ENCODE data around the gene TCP11. TPM values are rescaled to one million over a fixed set of nuclear protein-coding genes. Genes with fewer than 3 reads are reported as not detected.

TCP11 gene
- total and polyA plus RNA-seq, 2 of the 13 experiments (the other 11 are each of a cell fraction or from before 2014, with no cell fraction given): 0.04 TPM; not detected in 1

DNA sequence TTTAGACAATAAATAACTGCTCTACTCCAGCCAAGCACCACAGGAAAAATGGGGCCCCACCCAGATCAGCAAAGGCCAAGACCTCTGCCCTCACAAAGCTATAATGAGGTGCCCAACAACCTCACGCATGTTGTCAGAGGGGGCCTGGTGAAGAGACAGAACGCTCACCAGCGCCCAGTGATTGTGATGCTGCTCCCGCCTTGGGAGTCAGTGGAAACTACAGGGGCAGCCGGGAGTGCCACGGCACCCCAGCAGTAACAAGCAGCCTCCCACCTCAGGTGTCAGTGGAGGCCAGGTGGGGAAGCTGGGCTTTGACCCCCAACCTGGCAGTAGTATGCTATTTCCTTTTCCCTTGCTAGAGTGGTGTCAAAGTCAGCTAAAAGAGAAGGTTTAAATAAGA, 47.4 kb downstream of the TCP11 start:
- CTCF ChIA-PET (ENCODE audit: low intra/inter-chr PET ratio, low total read pairs): no interaction called here
- no peak for DNase-seq (ENCODE audit: low spot score)
- intact Hi-C loops (cut with micrococcal nuclease; ENCODE audit: unreplicated experiment): no loop called here

DNA sequence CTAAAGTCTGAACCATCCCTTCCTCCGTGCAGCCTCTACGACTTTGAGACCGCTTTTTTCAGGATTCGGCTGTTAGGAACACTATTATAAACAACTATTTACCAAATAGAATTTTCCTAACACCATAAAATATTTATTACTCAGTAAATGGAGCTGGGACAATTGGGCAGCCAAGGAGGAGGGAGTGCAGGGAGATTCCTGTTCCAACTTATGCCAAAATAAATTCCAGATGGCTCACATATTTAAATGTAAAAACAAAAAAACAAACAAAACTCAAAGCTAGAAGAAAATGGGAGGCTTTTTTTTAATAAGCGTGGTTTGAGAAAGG, 48.1 kb downstream of the TCP11 start:
- Histone ChIP-seq H3K9ac (ENCODE audit: insufficient read depth, low read depth, low read length) (no peak overlapping the region), H2AFZ (ENCODE audit: low read length) (no peak overlapping the region), H3K79me2 (ENCODE audit: insufficient read depth, low read length) (no peaks in the 10 kb centered on the region), H3K4me1 (ENCODE audit: insufficient read depth, low read length) (peaks cover 24% of the 10 kb centered on the region), H3K27me3 (ENCODE audit: control insufficient read depth in 1 of 2, insufficient read depth in 2 of 2, low read length in 2 of 2) (no peaks in the 10 kb centered on the region), H3K27ac (ENCODE audit: extremely low read length, insufficient read depth, low read length) (no peak overlapping the region), H4K20me1 (ENCODE audit: insufficient read depth, low read length) (no peaks in the 10 kb centered on the region), H3K9me3 (ENCODE audit: low read length) (no peaks in the 10 kb centered on the region), H3K36me3 (replicated peaks in 1 of 2; ENCODE audit: control insufficient read depth in 1 of 2, insufficient read depth in 2 of 2, low read length in 2 of 2) (peaks cover 1 to 8% of the 10 kb centered on the region in 2 experiments; a peak in 2 of 5 replicates), H3K4me2 (ENCODE audit: low read depth, low read length) (no peak overlapping the region), H3K4me3 (replicated peaks in 1 of 3; ENCODE audit: insufficient read depth in 1 of 3, low read depth in 2 of 3, low read length in 3 of 3) (no peak overlapping the region)
- no TSS peak for BruUV-seq (replicated peaks)
- in situ Hi-C loops (cut with HindIII; ENCODE audit: extremely low pct_ligation_motif_present, low pct_unique_long_range_greater_than_20kb): no loop called here
- CTCF ChIA-PET (ENCODE audit: low intra/inter-chr PET ratio, low total read pairs): no interaction called here
- WGBS (ENCODE audit: low lambda C conversion rate): 88% methylated on average over 5 of the region's 5 CpGs
- ATAC-seq (no peak), FAIRE-seq (no peak), DNase-seq (ENCODE audit: low spot score) (no peak)
- POLR2A ChIA-PET: no interaction called here
- intact Hi-C loops (cut with micrococcal nuclease; ENCODE audit: unreplicated experiment): no loop called here
- TF ChIP-seq, protein P1, sequence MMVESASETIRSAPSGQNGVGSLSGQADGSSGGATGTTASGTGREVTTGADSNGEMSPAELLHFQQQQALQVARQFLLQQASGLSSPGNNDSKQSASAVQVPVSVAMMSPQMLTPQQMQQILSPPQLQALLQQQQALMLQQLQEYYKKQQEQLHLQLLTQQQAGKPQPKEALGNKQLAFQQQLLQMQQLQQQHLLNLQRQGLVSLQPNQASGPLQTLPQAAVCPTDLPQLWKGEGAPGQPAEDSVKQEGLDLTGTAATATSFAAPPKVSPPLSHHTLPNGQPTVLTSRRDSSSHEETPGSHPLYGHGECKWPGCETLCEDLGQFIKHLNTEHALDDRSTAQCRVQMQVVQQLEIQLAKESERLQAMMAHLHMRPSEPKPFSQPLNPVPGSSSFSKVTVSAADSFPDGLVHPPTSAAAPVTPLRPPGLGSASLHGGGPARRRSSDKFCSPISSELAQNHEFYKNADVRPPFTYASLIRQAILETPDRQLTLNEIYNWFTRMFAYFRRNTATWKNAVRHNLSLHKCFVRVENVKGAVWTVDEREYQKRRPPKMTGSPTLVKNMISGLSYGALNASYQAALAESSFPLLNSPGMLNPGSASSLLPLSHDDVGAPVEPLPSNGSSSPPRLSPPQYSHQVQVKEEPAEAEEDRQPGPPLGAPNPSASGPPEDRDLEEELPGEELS (CRISPR knock-in tag; IDR thresholded peaks at IDR 0.05): no peak
- TF ChIP-seq ZNF713 (CRISPR knock-in tag; IDR thresholded peaks at IDR 0.05): no peak
- no peak for TF ChIP-seq ZBTB42 (CRISPR knock-in tag; IDR thresholded peaks at IDR 0.05)

More for the DNA sequence above, 47.4 kb downstream of the TCP11 start:
- Histone ChIP-seq H2AFZ (ENCODE audit: low read length) (no peak overlapping the region), H3K36me3 (replicated peaks in 1 of 2; ENCODE audit: control insufficient read depth in 1 of 2, insufficient read depth in 2 of 2, low read length in 2 of 2) (0 out of 5 replicates have a peak, but pooled peaks cover 0 to 3% of the 10 kb centered on the region in 2 experiments), H4K20me1 (ENCODE audit: insufficient read depth, low read length) (no peaks in the 10 kb centered on the region), H3K79me2 (ENCODE audit: insufficient read depth, low read length) (no peaks in the 10 kb centered on the region), H3K27me3 (ENCODE audit: control insufficient read depth in 1 of 2, insufficient read depth in 2 of 2, low read length in 2 of 2) (no peaks in the 10 kb centered on the region), H3K9ac (ENCODE audit: insufficient read depth, low read depth, low read length) (no peak overlapping the region), H3K4me3 (replicated peaks in 1 of 3; ENCODE audit: insufficient read depth in 1 of 3, low read depth in 2 of 3, low read length in 3 of 3) (no peak overlapping the region), H3K4me2 (ENCODE audit: low read depth, low read length) (no peak overlapping the region), H3K4me1 (ENCODE audit: insufficient read depth, low read length) (peaks cover 24% of the 10 kb centered on the region), H3K9me3 (ENCODE audit: low read length) (no peaks in the 10 kb centered on the region), H3K27ac (ENCODE audit: extremely low read length, insufficient read depth, low read length) (no peak overlapping the region)
- WGBS (ENCODE audit: low lambda C conversion rate): 94% methylated on average over 6 of the region's 6 CpGs
- POLR2A ChIA-PET: interaction anchor here (0.7 kb wide), 1 partner anchor 15 kb away, joined by 3 read pairs; no protein-coding TSS in a partner anchor
- no TSS peak for BruUV-seq (replicated peaks)
- TF ChIP-seq, protein P2, sequence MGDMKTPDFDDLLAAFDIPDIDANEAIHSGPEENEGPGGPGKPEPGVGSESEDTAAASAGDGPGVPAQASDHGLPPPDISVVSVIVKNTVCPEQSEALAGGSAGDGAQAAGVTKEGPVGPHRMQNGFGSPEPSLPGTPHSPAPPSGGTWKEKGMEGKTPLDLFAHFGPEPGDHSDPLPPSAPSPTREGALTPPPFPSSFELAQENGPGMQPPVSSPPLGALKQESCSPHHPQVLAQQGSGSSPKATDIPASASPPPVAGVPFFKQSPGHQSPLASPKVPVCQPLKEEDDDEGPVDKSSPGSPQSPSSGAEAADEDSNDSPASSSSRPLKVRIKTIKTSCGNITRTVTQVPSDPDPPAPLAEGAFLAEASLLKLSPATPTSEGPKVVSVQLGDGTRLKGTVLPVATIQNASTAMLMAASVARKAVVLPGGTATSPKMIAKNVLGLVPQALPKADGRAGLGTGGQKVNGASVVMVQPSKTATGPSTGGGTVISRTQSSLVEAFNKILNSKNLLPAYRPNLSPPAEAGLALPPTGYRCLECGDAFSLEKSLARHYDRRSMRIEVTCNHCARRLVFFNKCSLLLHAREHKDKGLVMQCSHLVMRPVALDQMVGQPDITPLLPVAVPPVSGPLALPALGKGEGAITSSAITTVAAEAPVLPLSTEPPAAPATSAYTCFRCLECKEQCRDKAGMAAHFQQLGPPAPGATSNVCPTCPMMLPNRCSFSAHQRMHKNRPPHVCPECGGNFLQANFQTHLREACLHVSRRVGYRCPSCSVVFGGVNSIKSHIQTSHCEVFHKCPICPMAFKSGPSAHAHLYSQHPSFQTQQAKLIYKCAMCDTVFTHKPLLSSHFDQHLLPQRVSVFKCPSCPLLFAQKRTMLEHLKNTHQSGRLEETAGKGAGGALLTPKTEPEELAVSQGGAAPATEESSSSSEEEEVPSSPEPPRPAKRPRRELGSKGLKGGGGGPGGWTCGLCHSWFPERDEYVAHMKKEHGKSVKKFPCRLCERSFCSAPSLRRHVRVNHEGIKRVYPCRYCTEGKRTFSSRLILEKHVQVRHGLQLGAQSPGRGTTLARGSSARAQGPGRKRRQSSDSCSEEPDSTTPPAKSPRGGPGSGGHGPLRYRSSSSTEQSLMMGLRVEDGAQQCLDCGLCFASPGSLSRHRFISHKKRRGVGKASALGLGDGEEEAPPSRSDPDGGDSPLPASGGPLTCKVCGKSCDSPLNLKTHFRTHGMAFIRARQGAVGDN (CRISPR knock-in tag; IDR thresholded peaks at IDR 0.05): no peak
- TF ChIP-seq GABPA (IDR thresholded peaks at IDR 0.05; ENCODE audit: low read depth, low read length) (no peak), GABPA (CRISPR knock-in tag; IDR thresholded peaks at IDR 0.05; ENCODE audit: low read depth) (no peak)
- in situ Hi-C loops (cut with HindIII; ENCODE audit: extremely low pct_ligation_motif_present, low pct_unique_long_range_greater_than_20kb): no loop called here
- ATAC-seq (no peak), FAIRE-seq (no peak)

All from HepG2 (cell line).